GM23248 (cell line): Measurements from ENCODE around the gene C1orf116. TPM values are rescaled to one million over a fixed set of nuclear protein-coding genes. Genes with fewer than 3 reads are reported as not detected.

Source experiments
- DNase-seq: peaks from one replicate; pipeline ENCODE4 v3.0.0-alpha.2; 2015
- H2AFZ ChIP-seq: fragments of 200-600 bp; sonication (generic); 2 replicates; pipeline ENCODE4 v1.6.1; 2016; ENCODE audit warnings: antibody characterized with exemption
- H3F3A ChIP-seq: fragments of 200-600 bp; sonication (generic); 2 replicates; pipeline ENCODE4 v1.6.1; 2016; ENCODE audit warnings: mild to moderate bottlenecking, antibody characterized with exemption, mixed run types; ENCODE audit not compliant: insufficient read depth
- H3K27ac ChIP-seq: fragments of 200-600 bp; sonication (generic); 2 replicates; pipeline ENCODE4 v1.5.1; 2016; ENCODE audit warnings: mild to moderate bottlenecking
- H3K27me3 ChIP-seq: fragments of 200-600 bp; sonication (generic); replicated peaks from 2 replicates; pipeline ENCODE4 v1.6.1; 2016; ENCODE audit warnings: mild to moderate bottlenecking; ENCODE audit not compliant: insufficient read depth
- H3K36me3 ChIP-seq: fragments of 200-600 bp; sonication (generic); 2 replicates; pipeline ENCODE4 v1.6.1; 2016; ENCODE audit warnings: low read depth, mild to moderate bottlenecking
- H3K4me1 ChIP-seq: fragments of 200-600 bp; sonication (generic); 2 replicates; pipeline ENCODE4 v1.6.1; 2016; ENCODE audit warnings: mild to moderate bottlenecking; ENCODE audit not compliant: insufficient read depth
- H3K4me2 ChIP-seq: fragments of 200-600 bp; sonication (generic); one replicate; pipeline ENCODE4 v1.6.1; 2016; ENCODE audit warnings: mild to moderate bottlenecking; ENCODE audit not compliant: unreplicated experiment
- H3K4me3 ChIP-seq: fragments of 200-600 bp; sonication (generic); 2 replicates; pipeline ENCODE4 v1.5.1; 2016; ENCODE audit warnings: mild to moderate bottlenecking
- H3K79me2 ChIP-seq: fragments of 200-600 bp; sonication (generic); 2 replicates; pipeline ENCODE4 v1.6.1; 2016; ENCODE audit warnings: mild to moderate bottlenecking; ENCODE audit not compliant: insufficient read depth
- H3K9ac ChIP-seq: fragments of 200-600 bp; sonication (generic); 2 replicates; pipeline ENCODE4 v1.6.1; 2016; ENCODE audit warnings: mild to moderate bottlenecking
- H3K9me2 ChIP-seq: fragments of 200-600 bp; sonication (generic); 2 replicates; pipeline ENCODE4 v1.6.1; 2016; ENCODE audit warnings: mixed run types, mild to moderate bottlenecking, moderate library complexity; ENCODE audit not compliant: insufficient read depth
- H3K9me3 ChIP-seq: fragments of 200-600 bp; sonication (generic); one replicate; pipeline ENCODE4 v1.6.1; 2017; ENCODE audit warnings: low read depth
- H4K20me1 ChIP-seq: fragments of 200-600 bp; sonication (generic); 2 replicates; pipeline ENCODE4 v1.6.0; 2016; ENCODE audit not compliant: insufficient read depth
- EZH2 ChIP-seq: fragments of 200-600 bp; sonication (generic); IDR thresholded peaks from 2 replicates; pipeline ENCODE4 v1.6.1; 2018; ENCODE audit warnings: antibody characterized with exemption, mild to moderate bottlenecking; ENCODE audit not compliant: insufficient read depth, poor library complexity, severe bottlenecking
- EZH2phosphoT487 ChIP-seq: fragments of 200-600 bp; sonication (generic); IDR thresholded peaks from 2 replicates; pipeline ENCODE4 v1.6.1; 2018; ENCODE audit warnings: antibody characterized with exemption, moderate library complexity, mild to moderate bottlenecking, low read depth; ENCODE audit not compliant: insufficient read depth
- WGBS, 2 experiments: methylation state at CpG; one replicate each; pipeline ENCODE4 v1.1.6; 2015 to 2017; ENCODE audit warnings: low lambda C conversion rate in 2 of 2, low coverage in 1 of 2; ENCODE audit errors: missing lambda C conversion rate in 2 of 2; 5-methylcytosine and 5-hydroxymethylcytosine counted together
- in situ Hi-C: fragments of 300-500 bp; cut with MboI; formaldehyde crosslinking; loops from 2 replicates; pipeline ENCODE4 v1.15.0; 2020
- polyA plus RNA-seq: library from polyadenylated mRNA; unstranded; fragments of >200 nt; fragmentation: Nextera tagmentation; extraction: Ambion mirVana; gene quantifications from 2 replicates; pipeline ENCODE4 v1.2.1, GENCODE V29; 2016
- total RNA-seq: library from RNA; depleted of rRNA; stranded (reverse); fragments of >200 nt; shearing (Covaris generic); gene quantifications from 2 replicates; pipeline ENCODE4 v1.2.3, GENCODE V29; 2014

C1orf116 gene
- total and polyA plus RNA-seq, 2 experiments from 2014 or later: not detected

- Histone ChIP-seq H3K4me1 (peaks cover 30% of the 10 kb centered on the region), H3K27me3 (no peaks in the 10 kb centered on the region), H3K4me2 (no peak overlapping the region), H3K27ac (no peak overlapping the region), H3K9ac (no peak overlapping the region), H3K79me2 (no peaks in the 10 kb centered on the region), H3K4me3 (no peak overlapping the region), H2AFZ (peak overlapping the region; percentile 51), H3K9me3 (no peaks in the 10 kb centered on the region), H3F3A (peaks cover 27% of the 10 kb centered on the region), H4K20me1 (no peaks in the 10 kb centered on the region), H3K36me3 (no peaks in the 10 kb centered on the region), H3K9me2 (no peaks in the 10 kb centered on the region)
- 41 to 43% methylated on average over 5 of the region's 5 CpGs for WGBS, 2 experiments
- in situ Hi-C loops: no loop called here
- no peak for TF ChIP-seq EZH2phosphoT487
- TF ChIP-seq EZH2: no peak
- DNase-seq: no peak
Observed at GRCh38 chr1:207029701-207030521, 2.6 kb downstream of the C1orf116 start.

GRCh38 chr1:207028884-207029650, 3.5 kb downstream of the C1orf116 start:
- no peaks in the 10 kb centered on the region for H3K9me2 ChIP-seq
- no peaks in the 10 kb centered on the region for H3K79me2 ChIP-seq
- H3K4me2 ChIP-seq: no peak overlapping the region
- H3K27me3 ChIP-seq: no peaks in the 10 kb centered on the region
- no peak for TF ChIP-seq EZH2phosphoT487
- no peak for TF ChIP-seq EZH2
- no peaks in the 10 kb centered on the region for H3K9me3 ChIP-seq
- peaks cover 28% of the 10 kb centered on the region for H3K4me1 ChIP-seq
- H2AFZ ChIP-seq: no peak overlapping the region
- no peaks in the 10 kb centered on the region for H3K36me3 ChIP-seq
- H3K9ac ChIP-seq: no peak overlapping the region
- peaks cover 23% of the 10 kb centered on the region for H3F3A ChIP-seq
- no peaks in the 10 kb centered on the region for H4K20me1 ChIP-seq
- H3K4me3 ChIP-seq: no peak overlapping the region
- H3K27ac ChIP-seq: no peak overlapping the region
- no peak for DNase-seq
- WGBS, 2 experiments: 34 to 41% methylated on average over 2 of the region's 2 CpGs
- in situ Hi-C loops: no loop called here

- H3K36me3 ChIP-seq: no peaks in the 10 kb centered on the region
- H3K27ac ChIP-seq: no peak overlapping the region
- H3K4me1 ChIP-seq: peaks cover 28% of the 10 kb centered on the region
- no peaks in the 10 kb centered on the region for H3K27me3 ChIP-seq
- H3F3A ChIP-seq: peaks cover 23% of the 10 kb centered on the region
- H3K4me2 ChIP-seq: no peak overlapping the region
- no peak overlapping the region for H2AFZ ChIP-seq
- WGBS, 2 experiments: 96 to 97% methylated on average over 1 of the region's 1 CpG
- H3K9me2 ChIP-seq: no peaks in the 10 kb centered on the region
- no peaks in the 10 kb centered on the region for H3K9me3 ChIP-seq
- H3K9ac ChIP-seq: no peak overlapping the region
- in situ Hi-C loops: no loop called here
- no peaks in the 10 kb centered on the region for H3K79me2 ChIP-seq
- DNase-seq: no peak
- no peak for TF ChIP-seq EZH2
- TF ChIP-seq EZH2phosphoT487: no peak
- no peaks in the 10 kb centered on the region for H4K20me1 ChIP-seq
- H3K4me3 ChIP-seq: no peak overlapping the region
Observed at GRCh38 chr1:207027921-207028320, 4.6 kb downstream of the C1orf116 start.

- no peak overlapping the region for H3K4me3 ChIP-seq
- TF ChIP-seq EZH2phosphoT487 (no peak), EZH2 (no peak)
- no peaks in the 10 kb centered on the region for H3K9me3 ChIP-seq
- no peaks in the 10 kb centered on the region for H3K36me3 ChIP-seq
- H3K79me2 ChIP-seq: no peaks in the 10 kb centered on the region
- H3K9ac ChIP-seq: no peak overlapping the region
- in situ Hi-C loops: no loop called here
- H3K27me3 ChIP-seq: no peaks in the 10 kb centered on the region
- H3K27ac ChIP-seq: no peak overlapping the region
- 92 to 93% methylated on average over 17 to 18 of the region's 18 CpGs for WGBS, 2 experiments
- H3K9me2 ChIP-seq: no peaks in the 10 kb centered on the region
- H3K4me2 ChIP-seq: peak overlapping the region; percentile 75
- no peaks in the 10 kb centered on the region for H4K20me1 ChIP-seq
- H2AFZ ChIP-seq: no peak overlapping the region
- peaks cover 28% of the 10 kb centered on the region for H3K4me1 ChIP-seq
- peaks cover 23% of the 10 kb centered on the region for H3F3A ChIP-seq
- DNase-seq: peak; percentile 65
Observed at GRCh38 chr1:207027206-207027777, 5.3 kb downstream of the C1orf116 start.
